BLaER1 (cell line): ENCODE results near the gene DUT.
A peak's percentile ranks its signal among the peaks of the same experiment; 100 is the strongest.

Experiments used
- H3K27ac ChIP-seq: shearing (Covaris generic); formaldehyde crosslinking; 2 replicates; pipeline ENCODE4 v1.8.1; 2022
- H3K27me3 ChIP-seq: shearing (Covaris generic); formaldehyde crosslinking; 2 replicates; pipeline ENCODE4 v1.8.1; 2022
- H3K36me3 ChIP-seq: shearing (Covaris generic); formaldehyde crosslinking; 2 replicates; pipeline ENCODE4 v1.8.1; 2022
- H3K4me1 ChIP-seq: shearing (Covaris generic); formaldehyde crosslinking; 2 replicates; pipeline ENCODE4 v1.8.1; 2022
- H3K4me2 ChIP-seq: shearing (Covaris generic); formaldehyde crosslinking; 2 replicates; pipeline ENCODE4 v1.8.1; 2022
- H3K4me3 ChIP-seq: shearing (Covaris generic); formaldehyde crosslinking; 2 replicates; pipeline ENCODE4 v1.8.1; 2022
- H3K9ac ChIP-seq: shearing (Covaris generic); formaldehyde crosslinking; 2 replicates; pipeline ENCODE4 v1.8.1; 2022
- H3K9me3 ChIP-seq: shearing (Covaris generic); formaldehyde crosslinking; 2 replicates; pipeline ENCODE4 v1.8.1; 2022
- H4K20me1 ChIP-seq: shearing (Covaris generic); formaldehyde crosslinking; 2 replicates; pipeline ENCODE4 v1.8.1; 2022
- Cebpa-rat ChIP-seq: shearing (Covaris generic); IDR thresholded peaks from 2 replicates; pipeline ENCODE4 v1.8.1; 2022

The DUT gene

GRCh38 chr15:48366584-48367312 lies 35.5 kb downstream of the DUT start:
- H3K27ac ChIP-seq, result no peak overlapping the region
- no peak for TF ChIP-seq Cebpa-rat
- no peaks in the 10 kb centered on the region for H3K9me3 ChIP-seq
- no peak overlapping the region for H3K4me2 ChIP-seq
- H3K36me3 ChIP-seq, result no peaks in the 10 kb centered on the region
- no peak overlapping the region for H3K9ac ChIP-seq
- no peaks in the 10 kb centered on the region for H3K4me1 ChIP-seq
- H3K27me3 ChIP-seq, result no peaks in the 10 kb centered on the region
- H3K4me3 ChIP-seq, result no peak overlapping the region
- no peaks in the 10 kb centered on the region for H4K20me1 ChIP-seq

DNA sequence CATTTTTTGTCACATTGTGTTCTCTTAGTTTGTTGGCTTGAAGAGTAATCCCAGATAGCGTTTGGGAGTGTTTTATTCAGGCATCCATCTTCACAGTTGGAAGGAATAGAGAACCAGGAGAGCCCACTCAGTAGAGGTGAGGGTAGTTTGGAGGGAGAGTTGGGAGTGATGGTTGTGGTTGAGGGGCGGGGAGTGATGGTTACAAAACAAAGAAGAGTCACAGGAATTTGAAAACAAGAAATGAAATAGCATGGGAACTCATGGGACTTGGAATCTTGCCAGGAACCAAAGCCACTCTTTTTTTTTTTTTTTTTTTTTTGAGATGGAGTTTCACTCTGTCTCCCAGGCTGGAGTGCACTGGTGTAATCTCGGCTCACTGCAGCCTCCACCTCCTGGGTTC lies 36.3 kb downstream of the DUT start:
- TF ChIP-seq Cebpa-rat, result no peak

GRCh38 chr15:48370460-48370859 lies 39.2 kb downstream of the DUT start:
- no peak for TF ChIP-seq Cebpa-rat
- H3K9ac ChIP-seq, result no peak overlapping the region
- H3K4me2 ChIP-seq, result no peak overlapping the region
- H3K27ac ChIP-seq, result no peak overlapping the region
- peaks cover 6% of the 10 kb centered on the region for H3K9me3 ChIP-seq
- no peak overlapping the region for H3K4me3 ChIP-seq
- no peaks in the 10 kb centered on the region for H3K27me3 ChIP-seq
- H4K20me1 ChIP-seq, result no peaks in the 10 kb centered on the region
- no peaks in the 10 kb centered on the region for H3K36me3 ChIP-seq
- no peaks in the 10 kb centered on the region for H3K4me1 ChIP-seq

More for the DNA sequence above, 36.3 kb downstream of the DUT start:
- no peak overlapping the region for H3K27ac ChIP-seq
- no peaks in the 10 kb centered on the region for H3K27me3 ChIP-seq
- no peaks in the 10 kb centered on the region for H3K36me3 ChIP-seq
- H3K4me3 ChIP-seq, result no peak overlapping the region
- H4K20me1 ChIP-seq, result no peaks in the 10 kb centered on the region
- H3K4me2 ChIP-seq, result no peak overlapping the region
- H3K9ac ChIP-seq, result no peak overlapping the region
- no peaks in the 10 kb centered on the region for H3K9me3 ChIP-seq
- no peaks in the 10 kb centered on the region for H3K4me1 ChIP-seq

DNA sequence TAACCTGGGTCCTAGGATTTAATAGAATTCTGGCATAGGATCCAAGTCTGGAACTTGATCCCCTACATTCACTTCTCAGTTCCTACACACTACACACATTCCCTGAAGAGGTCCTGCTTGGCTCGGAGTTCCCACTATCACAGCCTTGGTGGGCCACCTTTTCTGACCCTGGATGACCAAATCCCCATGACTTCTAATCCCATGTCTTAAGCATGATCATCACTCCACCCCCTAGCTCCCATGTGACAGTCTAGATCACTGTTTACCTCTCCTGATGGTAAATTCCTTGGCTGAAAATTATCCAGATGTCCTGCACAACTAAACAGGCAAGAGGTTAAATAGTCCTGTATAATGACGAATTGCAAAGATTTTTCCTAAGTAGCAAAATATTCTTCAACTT lies 40.3 kb downstream of the DUT start:
- no peak for TF ChIP-seq Cebpa-rat
- Histone ChIP-seq H3K36me3 (no peaks in the 10 kb centered on the region), H3K27ac (no peak overlapping the region), H3K9ac (no peak overlapping the region), H3K4me1 (no peaks in the 10 kb centered on the region), H4K20me1 (no peaks in the 10 kb centered on the region), H3K4me2 (no peak overlapping the region), H3K4me3 (no peak overlapping the region), H3K27me3 (no peaks in the 10 kb centered on the region), H3K9me3 (peaks cover 17% of the 10 kb centered on the region)

GRCh38 chr15:48371961-48372360 lies 40.7 kb downstream of the DUT start:
- no peak overlapping the region for H3K4me2 ChIP-seq
- peaks cover 21% of the 10 kb centered on the region for H3K9me3 ChIP-seq
- H4K20me1 ChIP-seq, result no peaks in the 10 kb centered on the region
- H3K4me3 ChIP-seq, result no peak overlapping the region
- no peaks in the 10 kb centered on the region for H3K27me3 ChIP-seq
- no peaks in the 10 kb centered on the region for H3K36me3 ChIP-seq
- no peak overlapping the region for H3K27ac ChIP-seq
- no peaks in the 10 kb centered on the region for H3K4me1 ChIP-seq
- H3K9ac ChIP-seq, result no peak overlapping the region
- TF ChIP-seq Cebpa-rat, result no peak

- Histone ChIP-seq H3K36me3 (no peaks in the 10 kb centered on the region), H3K4me2 (no peak overlapping the region), H4K20me1 (no peaks in the 10 kb centered on the region), H3K27ac (no peak overlapping the region), H3K4me3 (no peak overlapping the region), H3K9me3 (peaks cover 32% of the 10 kb centered on the region), H3K27me3 (no peaks in the 10 kb centered on the region), H3K9ac (no peak overlapping the region), H3K4me1 (no peaks in the 10 kb centered on the region)
- TF ChIP-seq Cebpa-rat, result no peak
These were observed 42.7 kb downstream of the DUT start for GRCh38 chr15:48373821-48374451.

- no peaks in the 10 kb centered on the region for H3K27me3 ChIP-seq
- H4K20me1 ChIP-seq, result no peaks in the 10 kb centered on the region
- no peaks in the 10 kb centered on the region for H3K36me3 ChIP-seq
- H3K9ac ChIP-seq, result no peak overlapping the region
- TF ChIP-seq Cebpa-rat, result no peak
- no peaks in the 10 kb centered on the region for H3K4me1 ChIP-seq
- H3K4me2 ChIP-seq, result no peak overlapping the region
- peaks cover 32% of the 10 kb centered on the region for H3K9me3 ChIP-seq
- H3K27ac ChIP-seq, result no peak overlapping the region
- no peak overlapping the region for H3K4me3 ChIP-seq
These were observed 43.2 kb downstream of the DUT start for GRCh38 chr15:48374472-48374871.

DNA sequence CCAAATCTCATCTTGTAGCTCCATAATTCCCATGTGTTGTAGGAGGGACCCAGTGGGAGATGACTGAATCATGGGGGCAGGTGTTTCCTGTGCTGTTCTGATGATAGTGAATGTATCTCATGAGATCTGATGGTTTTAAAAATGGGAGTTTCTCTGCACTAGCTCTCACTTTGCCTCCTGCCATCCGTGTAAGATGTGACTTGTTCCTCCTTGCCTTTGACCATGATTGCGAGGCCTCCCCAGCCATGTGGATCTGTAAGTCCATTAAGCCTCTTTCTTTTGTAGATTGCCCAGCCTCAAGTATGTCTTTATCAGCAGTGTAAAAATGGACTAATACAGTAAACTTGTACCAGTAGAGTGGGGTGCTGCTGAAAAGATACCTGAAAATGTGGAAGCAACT lies 44.5 kb downstream of the DUT start:
- no peaks in the 10 kb centered on the region for H4K20me1 ChIP-seq
- TF ChIP-seq Cebpa-rat, result no peak
- no peak overlapping the region for H3K27ac ChIP-seq
- no peaks in the 10 kb centered on the region for H3K36me3 ChIP-seq
- H3K9ac ChIP-seq, result no peak overlapping the region
- H3K4me2 ChIP-seq, result no peak overlapping the region
- no peaks in the 10 kb centered on the region for H3K27me3 ChIP-seq
- H3K4me3 ChIP-seq, result no peak overlapping the region
- H3K4me1 ChIP-seq, result no peaks in the 10 kb centered on the region
- peaks cover 32% of the 10 kb centered on the region for H3K9me3 ChIP-seq

DNA sequence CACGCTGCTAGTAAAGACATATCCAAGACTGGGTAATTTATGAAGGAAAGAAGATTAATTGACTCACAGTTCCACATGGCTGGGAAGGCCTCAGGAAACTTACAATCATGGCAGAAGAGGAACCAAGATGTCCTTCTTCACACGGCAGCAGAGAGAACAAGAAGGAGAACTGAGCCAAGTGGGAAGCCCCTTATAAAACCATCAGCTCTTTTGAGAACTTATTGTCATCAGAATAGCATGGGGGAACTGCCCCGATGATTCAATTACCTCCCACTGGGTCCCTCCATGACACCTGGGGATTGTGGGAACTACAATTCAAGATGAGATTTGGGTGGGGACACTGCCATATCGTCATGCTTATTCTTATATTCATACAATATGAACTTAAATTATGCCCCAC lies 49.0 kb downstream of the DUT start:
- Histone ChIP-seq H3K27me3 (no peaks in the 10 kb centered on the region), H4K20me1 (no peaks in the 10 kb centered on the region)
- no peak for TF ChIP-seq Cebpa-rat

DNA sequence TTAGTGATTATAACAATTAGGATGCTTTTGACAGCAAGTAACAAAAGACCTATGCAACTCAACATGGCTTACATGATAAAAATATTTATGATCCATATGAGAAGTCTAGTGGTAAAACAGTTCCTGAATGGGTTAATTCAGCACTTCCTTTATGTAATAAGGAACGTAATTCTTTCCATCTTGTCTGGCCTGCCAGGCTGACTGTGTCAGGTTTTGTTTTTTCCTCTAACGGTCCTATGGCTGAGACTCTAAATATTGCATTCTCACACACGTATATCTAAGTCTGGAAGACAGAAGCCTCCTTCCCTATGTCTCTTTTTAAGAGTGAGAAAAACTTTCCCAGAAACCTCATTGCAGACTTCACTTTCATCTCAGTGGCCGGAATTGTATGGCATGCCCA lies 50.6 kb downstream of the DUT start:
- Histone ChIP-seq H3K9ac (no peak overlapping the region), H3K36me3 (no peaks in the 10 kb centered on the region), H3K4me3 (no peak overlapping the region), H3K9me3 (peaks cover 12% of the 10 kb centered on the region), H3K27me3 (no peaks in the 10 kb centered on the region), H3K4me1 (peaks cover 32% of the 10 kb centered on the region), H3K4me2 (peak overlapping the region; percentile 54), H4K20me1 (no peaks in the 10 kb centered on the region), H3K27ac (no peak overlapping the region)
- no peak for TF ChIP-seq Cebpa-rat

More for the DNA sequence above, 49.0 kb downstream of the DUT start:
- Histone ChIP-seq H3K4me2 (no peak overlapping the region), H3K36me3 (no peaks in the 10 kb centered on the region), H3K4me1 (peaks cover 26% of the 10 kb centered on the region), H3K9me3 (peaks cover 28% of the 10 kb centered on the region), H3K9ac (no peak overlapping the region), H3K27ac (no peak overlapping the region), H3K4me3 (no peak overlapping the region)
